Dermis microvascular lymphatic vessel endothelial cell (primary cell): Measurements from ENCODE around the gene CES4A. TPM values are rescaled to one million over a fixed set of nuclear protein-coding genes. Genes with fewer than 3 reads are reported as not detected.
A peak's percentile ranks its signal among the peaks of the same experiment; 100 is the strongest.
"Not testable (repeated sequence)": the region's sequence is repeated elsewhere in the genome, so short reads cannot be mapped to it uniquely, and the experiment has no call there.

Source experiments
- DNase-seq, 2 donors: peaks; one replicate each; pipeline versions ENCODE4 v3.0.0 to v3.0.0-alpha.2; 2010; ENCODE audit warnings: low read depth in 2 of 2
- total RNA-seq: library from RNA; depleted of rRNA; stranded (reverse); fragments of >200 nt; gene quantifications from 2 replicates; pipeline ENCODE4 v1.2.1, GENCODE V29; 2014

Gene CES4A
- total RNA-seq, 1 donor from 2014 or later, result 1.0 TPM

GRCh38 chr16:66983033-66983432 is 5.4 kb upstream of the CES4A start:
- DNase-seq, result no peak

DNA sequence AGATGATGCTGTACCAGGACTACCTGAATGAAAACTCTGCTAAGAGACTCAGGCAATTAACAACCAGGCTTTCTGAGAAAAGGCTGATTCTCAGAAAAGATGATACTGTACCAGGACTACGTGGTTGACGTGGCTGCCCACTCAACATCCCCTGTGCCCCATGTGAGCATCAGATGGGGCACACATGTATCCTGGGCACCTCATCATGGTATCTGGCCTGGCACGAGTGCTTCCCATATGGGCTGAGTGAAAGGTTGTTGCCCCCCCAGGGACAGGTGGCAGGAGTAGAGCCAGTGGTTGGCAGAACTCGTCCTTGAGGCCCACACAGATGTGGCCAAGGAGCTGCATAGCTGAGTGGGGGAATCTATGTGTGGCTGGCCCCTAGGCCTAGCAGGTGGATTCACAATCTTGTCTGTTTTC is 3.5 kb upstream of the CES4A start:
- no peak for DNase-seq

DNA sequence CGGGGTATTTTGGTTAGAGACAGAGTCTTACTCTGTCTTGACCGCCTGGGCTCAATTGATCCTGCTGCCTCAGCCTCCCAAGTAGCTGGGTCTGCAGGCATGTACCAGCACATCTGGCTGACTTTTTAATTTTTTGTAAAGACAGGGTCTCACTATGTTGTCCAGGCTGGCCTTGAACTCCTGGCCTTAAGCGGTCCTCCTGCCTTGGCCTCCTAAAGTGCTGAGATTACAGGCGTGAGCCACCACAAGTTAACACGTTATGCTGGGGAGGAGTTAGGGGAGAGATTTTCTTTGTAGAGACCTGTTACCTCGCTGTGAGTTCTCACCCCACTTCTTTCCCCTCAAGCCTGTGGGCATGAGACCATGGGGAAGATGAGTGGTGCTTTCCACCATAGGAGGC is 1.8 kb upstream of the CES4A start:
- no peak for DNase-seq

GRCh38 chr16:66991545-66992077 is 3.2 kb downstream of the CES4A start:
- DNase-seq, result no peak

GRCh38 chr16:66993558-66993957 is 5.2 kb downstream of the CES4A start:
- not testable (repeated sequence) for DNase-seq

- peak in 1 of 2 donors; percentile 27 for DNase-seq
These were observed 8.1 kb downstream of the CES4A start for GRCh38 chr16:66996324-66996982.

- DNase-seq, result no peak
These were observed 8.6 kb downstream of the CES4A start for GRCh38 chr16:66996983-66997358.

GRCh38 chr16:67000384-67001351 is 12.3 kb downstream of the CES4A start:
- peak in 1 of 2 donors; percentile 27 for DNase-seq

DNA sequence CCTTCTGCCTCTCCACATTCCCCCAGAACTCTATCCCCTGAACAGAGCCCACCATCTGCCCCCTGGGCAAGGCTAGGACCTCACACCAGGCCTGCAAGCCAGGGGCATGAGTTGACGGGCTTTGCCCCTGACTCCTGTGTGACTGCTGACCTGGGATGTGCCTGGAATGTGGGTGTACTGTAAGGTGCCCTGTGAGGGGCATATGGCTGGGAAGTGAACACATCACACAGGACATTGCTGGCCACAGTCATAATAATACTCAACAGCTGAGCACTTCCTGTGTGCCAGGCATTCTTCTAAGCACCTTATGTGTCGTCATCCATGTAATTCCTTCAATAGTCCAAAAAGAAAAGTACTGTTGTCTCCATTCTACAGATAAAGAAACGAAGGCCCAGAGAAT is 13.3 kb downstream of the CES4A start:
- no peak for DNase-seq

DNA sequence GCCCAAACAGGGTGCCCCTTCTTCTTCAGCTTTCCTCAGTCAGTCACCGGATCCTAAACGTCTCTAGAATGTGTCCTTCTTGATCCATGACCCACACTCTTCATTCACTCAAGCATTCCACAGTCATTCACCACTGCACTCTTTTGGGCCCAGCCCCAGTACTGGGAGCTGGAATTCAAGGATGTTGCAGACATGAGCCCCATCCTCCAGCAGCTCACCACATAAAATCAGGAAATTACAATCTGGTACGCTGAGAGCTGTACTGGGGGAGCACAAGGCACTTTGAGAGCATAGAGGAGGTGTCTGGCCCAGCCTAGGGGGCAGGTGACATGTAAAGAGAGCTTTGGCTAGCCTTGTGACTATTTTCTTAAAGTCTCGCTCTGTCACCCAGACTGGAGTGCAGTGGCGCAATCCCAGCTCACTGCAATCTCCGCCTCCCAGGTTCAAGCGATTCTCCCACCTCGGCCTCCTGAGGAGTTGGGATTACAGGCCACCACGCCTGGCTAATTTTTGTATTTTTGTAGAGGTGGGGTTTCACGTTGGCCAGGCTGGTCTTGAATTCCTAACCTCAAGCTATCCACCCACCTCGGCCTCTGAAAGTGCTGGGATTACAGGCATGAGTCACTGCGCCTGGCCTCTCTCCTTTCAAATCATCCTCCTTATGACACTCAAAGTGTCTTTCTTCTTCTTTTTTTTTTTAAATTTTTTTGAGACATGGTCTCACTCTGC is 18.7 kb downstream of the CES4A start:
- no peak for DNase-seq

DNA sequence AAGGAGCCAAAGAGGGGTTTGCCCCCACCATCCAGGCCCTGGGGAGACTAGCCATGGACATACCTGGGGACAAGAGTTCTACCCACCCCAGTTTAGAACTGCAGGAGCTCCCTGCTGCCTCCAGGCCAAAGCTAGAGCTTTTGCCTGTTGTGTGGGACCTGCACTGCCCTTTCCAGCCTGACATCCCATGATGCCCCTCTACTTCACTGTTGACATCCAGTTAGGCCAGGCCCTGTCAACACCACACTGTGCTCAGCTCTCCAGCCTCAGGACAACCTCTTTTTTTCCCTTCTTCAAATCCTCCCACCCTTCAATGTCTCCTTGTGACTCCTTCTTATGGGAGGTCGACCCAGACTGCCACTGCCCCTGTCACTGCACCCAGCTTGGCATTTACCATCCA is 20.8 kb downstream of the CES4A start:
- no peak for DNase-seq

DNA sequence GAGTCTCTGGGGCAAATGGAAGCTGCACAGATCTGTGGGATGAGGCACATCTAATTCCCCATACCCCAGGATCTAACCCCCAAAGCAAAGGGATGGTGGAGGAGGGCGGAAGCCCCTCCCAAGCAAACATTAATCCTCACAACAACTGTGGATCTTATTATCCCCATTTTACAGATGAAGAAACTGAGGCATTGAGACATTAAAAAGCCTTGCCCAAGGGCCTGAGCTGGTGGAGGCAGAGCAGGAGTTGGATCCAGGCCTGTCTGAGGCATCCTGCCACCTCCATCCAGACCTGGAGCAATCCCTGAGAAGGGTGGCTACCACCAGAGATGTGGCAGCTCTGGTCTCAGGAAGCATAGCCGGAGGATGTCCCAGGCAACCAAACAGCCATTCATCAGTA is 22.9 kb downstream of the CES4A start:
- DNase-seq, result no peak

GRCh38 chr16:67013233-67013822 is 24.9 kb downstream of the CES4A start:
- DNase-seq, result no peak

DNA sequence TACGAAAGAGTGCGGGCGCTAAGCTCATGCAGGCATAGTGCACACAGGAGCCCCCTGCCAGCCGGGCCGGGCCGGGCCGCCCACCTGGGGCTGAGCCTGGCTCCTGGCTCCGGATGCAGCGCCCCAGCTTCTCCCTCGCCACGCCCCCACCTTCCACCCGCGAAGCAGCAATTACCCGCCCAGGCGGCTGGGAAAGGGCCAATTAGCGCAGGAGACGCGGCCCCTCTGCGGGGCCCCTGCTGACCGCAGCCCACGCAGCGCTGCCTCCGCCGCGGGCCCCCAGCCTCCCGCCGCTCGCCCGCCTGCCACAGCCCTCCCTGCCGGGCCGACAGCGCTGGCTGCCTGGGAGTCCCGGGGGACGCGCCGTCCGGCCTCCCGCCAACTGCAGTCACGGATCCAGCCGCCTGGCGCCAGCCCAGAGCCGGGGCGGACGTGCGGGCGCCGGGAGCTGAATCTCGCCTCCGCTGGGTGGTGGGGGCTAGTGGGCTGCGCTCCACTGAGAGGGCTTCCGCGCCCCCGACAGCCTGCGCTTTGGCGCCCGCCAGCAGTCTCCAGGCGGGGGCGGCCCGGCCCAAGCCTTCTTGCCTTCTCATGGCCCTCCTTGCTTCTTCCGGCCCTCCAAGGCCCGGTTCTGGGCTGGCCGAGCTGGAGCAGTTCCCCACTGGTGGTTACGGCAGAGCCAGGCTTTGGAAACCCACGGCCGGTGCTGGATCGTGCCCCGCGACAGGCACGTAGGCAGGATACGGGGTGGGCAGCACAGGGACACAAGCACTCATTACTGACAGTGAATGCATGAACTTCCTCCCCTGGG is 25.6 kb downstream of the CES4A start:
- peak in 1 of 2 donors; percentile 67 for DNase-seq

GRCh38 chr16:67014634-67015312 is 26.4 kb downstream of the CES4A start:
- no peak for DNase-seq

- no peak for DNase-seq
These were observed 26.9 kb downstream of the CES4A start for GRCh38 chr16:67015313-67015731.

GRCh38 chr16:67016143-67016542 is 27.8 kb downstream of the CES4A start:
- no peak for DNase-seq

- no peak for DNase-seq
These were observed 28.5 kb downstream of the CES4A start for GRCh38 chr16:67016681-67017420.

GRCh38 chr16:67017421-67017750 is 29.0 kb downstream of the CES4A start:
- no peak for DNase-seq
